GM13976 (cell line): ENCODE results near the gene POLR2E.
A peak's percentile ranks its signal among the peaks of the same experiment; 100 is the strongest.

Experiments used
- DNase-seq: peaks from one replicate; pipeline ENCODE4 v3.0.0; 2012; ENCODE audit warnings: low spot score
- CTCF ChIP-seq: IDR thresholded peaks from 2 replicates; pipeline ENCODE4 v1.5.1; 2012; ENCODE audit warnings: borderline replicate concordance, mild to moderate bottlenecking; ENCODE audit not compliant: insufficient read depth; ENCODE audit errors: extremely low read depth, missing control alignments, control extremely low read depth
- in situ Hi-C: fragments of 300-500 bp; cut with MboI; formaldehyde crosslinking; loops from one replicate; pipeline ENCODE4 v1.12.0; 2022; ENCODE audit warnings: low sequenced_read_pairs, mixed read lengths, inconsistent platforms; ENCODE audit not compliant: unreplicated experiment

The POLR2E gene

GRCh38 chr19:1138121-1138520, 42.9 kb upstream of the POLR2E start:
- TF ChIP-seq CTCF: no peak
- in situ Hi-C loops: no loop called here
- no peak for DNase-seq

GRCh38 chr19:1136621-1137317, 41.6 kb upstream of the POLR2E start:
- no peak for TF ChIP-seq CTCF
- in situ Hi-C loops: no loop called here

GRCh38 chr19:1136201-1136600, 41.0 kb upstream of the POLR2E start:
- no peak for TF ChIP-seq CTCF
- in situ Hi-C loops: no loop called here
- peak; percentile 73 for DNase-seq

More at GRCh38 chr19:1136621-1137317, 41.6 kb upstream of the POLR2E start:
- no peak for DNase-seq

- no peak for TF ChIP-seq CTCF
- in situ Hi-C loops: no loop called here
These were observed 40.3 kb upstream of the POLR2E start for GRCh38 chr19:1135454-1135853.

GRCh38 chr19:1134431-1134830, 39.3 kb upstream of the POLR2E start:
- no peak for TF ChIP-seq CTCF
- no peak for DNase-seq
- in situ Hi-C loops: no loop called here

More at GRCh38 chr19:1135454-1135853, 40.3 kb upstream of the POLR2E start:
- DNase-seq: no peak

- in situ Hi-C loops: no loop called here
- DNase-seq: peak; percentile 93
- no peak for TF ChIP-seq CTCF
These were observed 38.3 kb upstream of the POLR2E start for GRCh38 chr19:1133471-1133929.
